ENCODE data around the gene MBNL2.

The MBNL2 gene

GRCh38 chr13:97298816-97299215, 76.7 kb downstream of the MBNL2 start:
- FAIRE-seq, result no peak

GRCh38 chr13:97300871-97301270, 78.7 kb downstream of the MBNL2 start:
- DNase-seq (ENCODE audit: low spot score) (no peak), FAIRE-seq (no peak)

More at GRCh38 chr13:97298816-97299215, 76.7 kb downstream of the MBNL2 start:
- DNase-seq (ENCODE audit: low spot score), result no peak

- no peak for DNase-seq (ENCODE audit: low spot score)
- FAIRE-seq, result no peak
These were observed 79.4 kb downstream of the MBNL2 start for GRCh38 chr13:97301382-97302095.

- DNase-seq (ENCODE audit: low spot score) (no peak), FAIRE-seq (no peak)
These were observed 80.5 kb downstream of the MBNL2 start for GRCh38 chr13:97302611-97303010.

GRCh38 chr13:97306106-97306505, 84.0 kb downstream of the MBNL2 start:
- FAIRE-seq (no peak), DNase-seq (ENCODE audit: low spot score) (no peak)

- no peak for FAIRE-seq
- DNase-seq (ENCODE audit: low spot score), result no peak
These were observed 84.5 kb downstream of the MBNL2 start for GRCh38 chr13:97306645-97307044.

- no peak for FAIRE-seq
- no peak for DNase-seq (ENCODE audit: low spot score)
These were observed 85.2 kb downstream of the MBNL2 start for GRCh38 chr13:97307118-97307881.

- DNase-seq (ENCODE audit: low spot score) (peak; percentile 27), FAIRE-seq (no peak)
These were observed 85.9 kb downstream of the MBNL2 start for GRCh38 chr13:97307882-97308624.

GRCh38 chr13:97308735-97309429, 86.7 kb downstream of the MBNL2 start:
- DNase-seq (ENCODE audit: low spot score), result peak; percentile 4
- no peak for FAIRE-seq

- DNase-seq (ENCODE audit: low spot score) (no peak), FAIRE-seq (no peak)
These were observed 88.8 kb downstream of the MBNL2 start for GRCh38 chr13:97310809-97311436.

- FAIRE-seq, result no peak
- DNase-seq (ENCODE audit: low spot score), result no peak
These were observed 89.8 kb downstream of the MBNL2 start for GRCh38 chr13:97311956-97312355.

GRCh38 chr13:97313551-97314260, 91.6 kb downstream of the MBNL2 start:
- DNase-seq (ENCODE audit: low spot score) (no peak), FAIRE-seq (no peak)

- DNase-seq (ENCODE audit: low spot score), result no peak
- no peak for FAIRE-seq
These were observed 94.3 kb downstream of the MBNL2 start for GRCh38 chr13:97316390-97316789.

GRCh38 chr13:97317933-97318332, 95.8 kb downstream of the MBNL2 start:
- DNase-seq (ENCODE audit: low spot score), result no peak
- no peak for FAIRE-seq

- FAIRE-seq (no peak), DNase-seq (ENCODE audit: low spot score) (no peak)
These were observed 96.4 kb downstream of the MBNL2 start for GRCh38 chr13:97318532-97318931.

- FAIRE-seq, result no peak
These were observed 97.1 kb downstream of the MBNL2 start for GRCh38 chr13:97319113-97319720.

GRCh38 chr13:97321101-97321500, 99.0 kb downstream of the MBNL2 start:
- DNase-seq (ENCODE audit: low spot score) (no peak), FAIRE-seq (no peak)

More at GRCh38 chr13:97319113-97319720, 97.1 kb downstream of the MBNL2 start:
- DNase-seq (ENCODE audit: low spot score), result no peak

- DNase-seq (ENCODE audit: low spot score) (no peak), FAIRE-seq (no peak)
These were observed 99.6 kb downstream of the MBNL2 start for GRCh38 chr13:97321616-97322321.

GRCh38 chr13:97322740-97323342, 100.7 kb downstream of the MBNL2 start:
- no peak for DNase-seq (ENCODE audit: low spot score)
- FAIRE-seq, result no peak
